Activated naive CD4-positive, alpha-beta T cell treated with anti-CD3 and anti-CD28 coated beads, Interleukin-2, amount 10 ng/mL, durations not matched to agents 7 days and 5 days (primary cell): Measurements from ENCODE around the gene MAP3K1.

Source experiments
- CTCF ChIA-PET: fragments of 350-600 bp; sonication (Branson Sonifier 250); formaldehyde crosslinking; loops from one replicate; lab custom pipeline; 2021; ENCODE audit warnings: antibody characterized with exemption; lab: Charles Lee
- DNase-seq: peaks from one replicate; pipeline ENCODE4 v3.0.0-alpha.2; 2020
- H3K27ac Mint-ChIP-seq: one replicate; pipeline ENCODE4 v1.8.0; 2021; ENCODE audit warnings: mild to moderate bottlenecking, moderate library complexity, mixed read lengths
- H3K27me3 Mint-ChIP-seq: one replicate; pipeline ENCODE4 v1.8.0; 2021; ENCODE audit warnings: mild to moderate bottlenecking, mixed read lengths
- H3K36me3 Mint-ChIP-seq: one replicate; pipeline ENCODE4 v1.8.0; 2021; ENCODE audit warnings: mixed read lengths
- H3K4me1 Mint-ChIP-seq: one replicate; pipeline ENCODE4 v1.8.0; 2021; ENCODE audit warnings: mixed read lengths
- H3K4me3 Mint-ChIP-seq: one replicate; pipeline ENCODE4 v1.8.0; 2021; ENCODE audit warnings: mild to moderate bottlenecking, moderate library complexity, mixed read lengths
- H3K9me3 Mint-ChIP-seq: one replicate; pipeline ENCODE4 v1.8.0; 2021; ENCODE audit warnings: mixed read lengths

Gene MAP3K1

DNA sequence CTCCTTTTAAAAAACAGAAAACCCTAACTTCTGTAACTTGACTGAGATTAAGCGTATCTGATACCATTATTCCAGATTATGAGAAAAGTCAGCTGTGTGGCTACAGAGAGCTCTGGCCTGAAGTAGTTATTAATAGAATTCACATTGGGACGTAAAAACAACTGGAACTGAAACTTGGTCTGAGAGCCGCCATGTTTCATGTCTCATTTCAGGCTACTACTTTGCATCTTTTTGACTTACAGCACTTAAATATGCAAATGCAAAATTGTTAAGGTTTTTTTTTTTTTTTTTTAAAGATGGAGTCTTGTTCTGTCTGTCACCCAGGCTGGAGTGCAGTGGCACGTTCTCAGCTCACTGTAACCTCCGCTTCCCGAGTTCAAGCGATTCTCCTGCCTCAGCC lies 25.2 kb downstream of the MAP3K1 start:
- peaks cover 41% of the 10 kb centered on the region for H3K36me3 Mint-ChIP-seq
- no peaks in the 10 kb centered on the region for H3K9me3 Mint-ChIP-seq
- CTCF ChIA-PET, result interaction anchor here (0.6 to 2.8 kb wide), 3 partner anchors 171 to 570 kb away, joined by 3 to 10 read pairs (median 3); no protein-coding TSS in a partner anchor
- no peak overlapping the region for H3K4me3 Mint-ChIP-seq
- DNase-seq, result no peak
- peaks cover 80% of the 10 kb centered on the region for H3K4me1 Mint-ChIP-seq
- H3K27ac Mint-ChIP-seq, result peak overlapping the region; percentile 55
- no peaks in the 10 kb centered on the region for H3K27me3 Mint-ChIP-seq

DNA sequence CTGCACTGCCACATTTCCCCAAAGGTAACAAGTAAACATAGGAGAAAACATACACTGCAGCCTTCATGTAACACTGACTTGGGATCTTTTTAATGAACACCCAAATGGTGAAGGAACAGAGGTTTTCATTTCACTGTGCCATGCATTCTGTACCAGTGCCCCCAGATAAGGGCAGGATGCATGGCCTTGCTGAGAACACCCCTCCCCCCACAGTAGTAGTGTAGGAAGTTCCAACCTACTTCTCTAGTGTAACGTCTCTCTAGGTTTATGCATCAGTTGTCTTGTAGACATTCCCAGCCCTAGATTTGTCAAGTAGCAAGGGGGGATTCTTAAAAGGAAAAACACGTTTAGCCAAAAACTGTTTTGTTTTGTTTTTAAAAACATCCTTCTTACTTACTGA lies 29.9 kb downstream of the MAP3K1 start:
- Mint-ChIP-seq H3K9me3 (no peaks in the 10 kb centered on the region), H3K27me3 (no peaks in the 10 kb centered on the region), H3K4me1 (peaks cover 80% of the 10 kb centered on the region), H3K27ac (no peak overlapping the region), H3K36me3 (peaks cover 47% of the 10 kb centered on the region), H3K4me3 (no peak overlapping the region)
- CTCF ChIA-PET, result no interaction called here
- no peak for DNase-seq

DNA sequence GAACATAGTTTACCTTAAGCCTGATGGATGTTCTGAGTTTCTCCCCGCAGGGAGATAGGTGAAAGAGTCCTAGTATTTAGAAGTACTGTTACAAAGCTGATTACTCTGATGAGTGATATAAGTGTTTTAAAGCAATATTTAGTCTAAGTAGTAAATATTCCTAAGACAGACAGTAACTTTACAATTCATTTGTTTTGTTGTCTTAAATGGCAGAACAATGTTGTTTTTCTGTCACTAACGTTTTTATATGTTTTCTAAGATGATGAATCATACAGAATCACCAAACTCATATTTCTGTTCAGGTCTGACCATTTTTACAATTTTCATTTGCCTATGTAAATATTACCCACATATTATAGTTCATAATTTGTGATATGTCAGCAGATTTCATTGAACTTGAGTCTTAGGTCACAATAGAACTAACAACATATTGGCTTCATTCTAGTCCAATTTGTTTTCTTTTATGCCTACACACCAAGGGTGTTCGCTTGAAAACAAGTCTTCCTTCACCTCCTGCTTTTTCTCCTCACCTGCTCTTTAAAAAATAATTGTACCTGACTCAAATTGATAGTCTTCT lies 30.6 kb downstream of the MAP3K1 start:
- CTCF ChIA-PET, result no interaction called here
- DNase-seq, result no peak
- H3K27me3 Mint-ChIP-seq, result no peaks in the 10 kb centered on the region
- peak overlapping the region; percentile 42 for H3K27ac Mint-ChIP-seq
- peaks cover 84% of the 10 kb centered on the region for H3K4me1 Mint-ChIP-seq
- no peaks in the 10 kb centered on the region for H3K9me3 Mint-ChIP-seq
- H3K36me3 Mint-ChIP-seq, result peaks cover 45% of the 10 kb centered on the region
- no peak overlapping the region for H3K4me3 Mint-ChIP-seq

DNA sequence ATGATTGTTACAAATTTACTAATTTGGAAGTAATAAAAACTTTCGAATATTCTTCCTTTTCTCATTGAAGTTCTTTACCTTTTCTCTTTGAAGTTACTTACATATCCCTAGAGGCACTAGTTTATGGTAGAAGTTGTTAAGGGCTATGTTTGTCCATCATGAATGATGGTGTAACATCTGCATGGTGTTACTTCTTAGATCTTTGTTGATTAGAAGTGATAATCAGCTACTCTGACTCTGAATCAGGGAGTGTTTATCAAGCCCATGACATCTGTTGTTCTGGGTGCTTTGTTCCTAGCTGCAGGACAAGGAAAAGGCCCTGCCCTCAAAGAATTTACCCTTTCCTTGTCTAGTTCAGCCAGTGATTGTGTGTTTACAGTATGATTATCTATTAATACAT lies 32.9 kb downstream of the MAP3K1 start:
- DNase-seq, result no peak
- peaks cover 87% of the 10 kb centered on the region for H3K4me1 Mint-ChIP-seq
- CTCF ChIA-PET, result interaction anchor here (1.0 kb wide), 1 partner anchor 34 kb away, joined by 3 read pairs; no protein-coding TSS in a partner anchor
- H3K27ac Mint-ChIP-seq, result no peak overlapping the region
- H3K36me3 Mint-ChIP-seq, result peaks cover 45% of the 10 kb centered on the region
- no peak overlapping the region for H3K4me3 Mint-ChIP-seq
- no peaks in the 10 kb centered on the region for H3K9me3 Mint-ChIP-seq
- no peaks in the 10 kb centered on the region for H3K27me3 Mint-ChIP-seq

DNA sequence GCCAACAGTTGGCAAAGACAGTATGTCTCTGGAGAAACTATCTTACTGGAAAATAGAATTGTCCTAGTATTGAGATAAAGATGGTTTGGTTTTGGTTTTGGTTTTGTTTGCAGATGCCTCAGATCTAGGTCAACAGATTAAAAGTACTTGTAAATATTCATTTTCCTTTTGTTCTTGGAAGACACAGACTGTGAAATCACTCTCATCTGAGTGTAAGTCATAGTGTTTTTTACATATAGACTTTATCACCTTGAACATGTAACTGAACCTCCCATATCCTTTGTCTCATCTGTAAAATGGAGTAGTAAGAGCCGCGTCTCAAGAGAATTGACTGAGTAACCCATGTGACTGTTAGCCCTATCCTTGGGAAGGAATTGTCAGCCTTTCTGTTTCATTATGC lies 34.3 kb downstream of the MAP3K1 start:
- CTCF ChIA-PET, result no interaction called here
- Mint-ChIP-seq H3K27ac (peak overlapping the region; percentile 73), H3K9me3 (no peaks in the 10 kb centered on the region), H3K27me3 (no peaks in the 10 kb centered on the region), H3K36me3 (peaks cover 45% of the 10 kb centered on the region), H3K4me3 (peak overlapping the region; percentile 39), H3K4me1 (peaks cover 90% of the 10 kb centered on the region)
- DNase-seq, result no peak

DNA sequence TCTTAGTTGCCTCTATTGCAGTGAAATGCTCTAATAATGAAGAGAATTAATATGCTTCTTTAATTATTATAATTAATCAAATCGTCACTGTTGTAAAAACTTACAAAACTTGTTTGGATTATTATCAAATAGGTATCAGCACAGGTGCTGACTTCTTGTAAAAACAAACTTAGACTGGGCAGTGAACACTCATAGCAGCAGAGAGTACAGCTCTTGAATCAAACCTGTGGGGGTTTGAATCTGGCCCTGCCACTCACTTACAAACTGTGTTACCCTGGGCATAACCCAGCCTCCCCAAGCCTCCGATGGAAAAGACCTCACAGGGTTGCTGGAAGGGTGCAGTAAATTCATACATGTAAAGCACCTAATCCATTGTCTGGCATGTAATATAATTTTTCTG lies 35.1 kb downstream of the MAP3K1 start:
- Mint-ChIP-seq H3K4me1 (peaks cover 90% of the 10 kb centered on the region), H3K4me3 (no peak overlapping the region), H3K9me3 (no peaks in the 10 kb centered on the region), H3K27me3 (no peaks in the 10 kb centered on the region), H3K36me3 (peaks cover 43% of the 10 kb centered on the region), H3K27ac (peak overlapping the region; percentile 73)
- CTCF ChIA-PET, result interaction anchor here (4.8 kb wide), 1 partner anchor 13 kb away, joined by 15 read pairs; no protein-coding TSS in a partner anchor
- no peak for DNase-seq

DNA sequence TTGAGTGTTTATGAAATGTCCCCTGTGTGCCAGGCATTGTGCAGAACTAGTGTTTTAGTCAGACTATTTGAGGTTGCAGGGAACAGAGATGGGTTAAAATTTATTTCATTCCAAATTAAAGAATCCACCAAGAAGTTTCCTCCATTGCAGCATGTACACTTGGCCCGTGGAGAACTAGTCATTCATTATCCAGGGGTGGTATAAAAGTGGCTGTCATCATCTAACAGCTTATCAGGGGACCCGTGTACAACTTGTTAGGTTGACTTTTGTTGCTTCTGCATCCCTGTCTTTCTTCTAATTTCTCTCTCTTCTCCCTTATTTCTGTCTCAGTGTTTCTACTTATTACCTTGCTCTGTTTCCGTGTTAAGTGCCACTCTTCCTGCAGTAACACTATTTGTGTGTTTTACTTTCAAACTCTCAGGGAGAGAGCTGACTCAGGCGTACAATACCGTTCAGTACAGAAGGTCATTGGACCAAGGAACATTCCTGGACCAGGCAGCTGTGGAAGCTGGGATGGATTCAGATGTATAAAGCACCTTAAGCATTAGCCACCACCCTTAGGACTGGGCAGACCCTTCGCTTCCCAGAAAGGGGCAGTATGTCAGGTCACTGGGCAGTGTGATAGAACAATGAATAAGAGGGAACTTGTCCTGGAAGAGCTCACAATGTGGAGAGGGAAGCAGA lies 36.1 kb downstream of the MAP3K1 start:
- peaks cover 86% of the 10 kb centered on the region for H3K4me1 Mint-ChIP-seq
- H3K4me3 Mint-ChIP-seq, result peak overlapping the region; percentile 0
- CTCF ChIA-PET, result interaction anchor here (4.8 kb wide), 1 partner anchor 14 kb away, joined by 15 read pairs; no protein-coding TSS in a partner anchor
- peaks cover 37% of the 10 kb centered on the region for H3K36me3 Mint-ChIP-seq
- peak overlapping the region; percentile 0 for H3K27ac Mint-ChIP-seq
- H3K27me3 Mint-ChIP-seq, result no peaks in the 10 kb centered on the region
- DNase-seq, result no peak
- H3K9me3 Mint-ChIP-seq, result no peaks in the 10 kb centered on the region

DNA sequence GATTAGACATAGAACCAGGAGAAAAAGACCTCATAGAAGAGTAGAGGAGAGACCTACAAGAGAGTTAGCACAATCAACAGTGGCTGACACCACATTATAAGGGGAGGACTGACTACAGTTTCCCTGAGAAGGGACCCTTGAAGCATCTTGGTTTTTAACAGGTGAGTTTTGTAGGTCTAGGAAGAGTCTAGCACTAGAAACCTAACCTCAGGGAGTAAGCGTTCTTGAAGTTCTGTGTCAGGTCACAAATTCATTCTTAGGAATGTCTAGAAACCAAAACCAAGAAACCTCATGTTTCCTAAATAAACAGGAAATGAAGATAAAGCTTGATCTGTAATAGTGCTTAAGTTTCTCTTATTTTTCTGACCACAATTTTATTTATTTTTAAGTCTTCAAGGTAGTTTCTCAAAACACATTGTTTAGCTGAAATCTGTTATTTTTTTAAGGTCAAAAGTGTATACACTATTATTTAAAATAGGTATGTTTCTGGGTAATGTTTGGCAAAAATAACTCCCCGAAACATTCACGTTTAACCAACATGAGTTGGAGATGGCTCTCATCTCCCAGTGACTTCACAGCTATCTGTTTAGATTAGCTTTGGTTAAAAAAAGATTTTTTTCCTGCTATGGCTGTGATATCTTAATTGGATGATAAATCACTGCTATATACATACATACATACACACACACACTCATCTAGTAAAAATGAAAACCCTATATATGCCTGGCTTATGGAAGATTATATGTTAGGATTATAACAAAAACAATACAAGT lies 37.1 kb downstream of the MAP3K1 start:
- CTCF ChIA-PET, result interaction anchor here (0.7 to 4.8 kb wide), 3 partner anchors 15 to 585 kb away, joined by 3 to 15 read pairs (median 5); no protein-coding TSS in a partner anchor
- H3K27ac Mint-ChIP-seq, result peak overlapping the region; percentile 74
- no peaks in the 10 kb centered on the region for H3K27me3 Mint-ChIP-seq
- H3K4me3 Mint-ChIP-seq, result peak overlapping the region; percentile 37
- no peaks in the 10 kb centered on the region for H3K9me3 Mint-ChIP-seq
- H3K4me1 Mint-ChIP-seq, result peaks cover 83% of the 10 kb centered on the region
- no peak for DNase-seq
- H3K36me3 Mint-ChIP-seq, result peaks cover 37% of the 10 kb centered on the region

DNA sequence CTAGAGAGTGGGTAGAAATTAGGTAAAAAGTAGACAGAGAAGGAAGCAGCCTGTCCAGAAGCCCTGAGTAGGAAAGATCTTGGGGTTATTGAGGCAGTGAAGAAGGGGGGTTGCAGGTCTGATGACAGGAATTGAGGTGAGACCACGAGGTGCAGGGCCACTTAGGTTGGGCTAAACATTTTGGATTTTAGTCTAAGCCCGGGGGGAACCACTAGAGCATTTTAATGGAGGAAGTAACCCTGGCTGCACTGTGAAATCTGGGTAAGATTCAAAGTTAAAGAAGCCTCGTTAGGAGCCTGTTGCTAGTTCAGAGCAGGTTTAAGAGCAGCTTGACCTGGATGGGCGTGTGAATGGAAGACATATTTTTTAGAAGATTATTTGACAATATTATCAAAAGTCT lies 38.3 kb downstream of the MAP3K1 start:
- H3K4me3 Mint-ChIP-seq, result no peak overlapping the region
- no peaks in the 10 kb centered on the region for H3K27me3 Mint-ChIP-seq
- H3K27ac Mint-ChIP-seq, result no peak overlapping the region
- no peak for DNase-seq
- no peaks in the 10 kb centered on the region for H3K9me3 Mint-ChIP-seq
- CTCF ChIA-PET, result interaction anchor here (4.8 kb wide), 1 partner anchor 16 kb away, joined by 15 read pairs; no protein-coding TSS in a partner anchor
- peaks cover 46% of the 10 kb centered on the region for H3K36me3 Mint-ChIP-seq
- peaks cover 74% of the 10 kb centered on the region for H3K4me1 Mint-ChIP-seq

DNA sequence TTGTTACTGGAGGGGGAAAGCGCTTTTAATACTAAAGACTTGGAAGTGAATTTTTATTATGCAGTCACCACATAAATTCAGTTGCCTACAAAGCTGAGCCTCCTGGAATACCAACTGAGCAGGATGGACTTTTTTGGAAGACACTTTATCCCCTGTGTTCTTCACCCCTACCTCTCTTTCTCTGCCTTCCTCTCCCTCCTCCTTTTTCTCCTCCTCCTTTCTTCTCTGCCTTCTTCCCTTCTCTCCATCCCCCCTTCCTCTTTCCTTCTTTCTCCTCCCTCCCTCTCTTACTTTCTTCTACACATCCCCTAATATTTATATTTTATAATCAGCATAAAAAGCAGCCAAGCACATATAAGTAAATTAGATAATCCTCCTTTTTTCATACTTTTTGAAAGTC lies 39.6 kb downstream of the MAP3K1 start:
- peaks cover 62% of the 10 kb centered on the region for H3K4me1 Mint-ChIP-seq
- no peak overlapping the region for H3K4me3 Mint-ChIP-seq
- H3K9me3 Mint-ChIP-seq, result no peaks in the 10 kb centered on the region
- no peak for DNase-seq
- peak overlapping the region; percentile 29 for H3K27ac Mint-ChIP-seq
- peaks cover 47% of the 10 kb centered on the region for H3K36me3 Mint-ChIP-seq
- no peaks in the 10 kb centered on the region for H3K27me3 Mint-ChIP-seq
- CTCF ChIA-PET, result interaction anchor here (1.1 to 4.8 kb wide), 2 partner anchors 17 to 586 kb away, joined by 3 to 15 read pairs; no protein-coding TSS in a partner anchor

DNA sequence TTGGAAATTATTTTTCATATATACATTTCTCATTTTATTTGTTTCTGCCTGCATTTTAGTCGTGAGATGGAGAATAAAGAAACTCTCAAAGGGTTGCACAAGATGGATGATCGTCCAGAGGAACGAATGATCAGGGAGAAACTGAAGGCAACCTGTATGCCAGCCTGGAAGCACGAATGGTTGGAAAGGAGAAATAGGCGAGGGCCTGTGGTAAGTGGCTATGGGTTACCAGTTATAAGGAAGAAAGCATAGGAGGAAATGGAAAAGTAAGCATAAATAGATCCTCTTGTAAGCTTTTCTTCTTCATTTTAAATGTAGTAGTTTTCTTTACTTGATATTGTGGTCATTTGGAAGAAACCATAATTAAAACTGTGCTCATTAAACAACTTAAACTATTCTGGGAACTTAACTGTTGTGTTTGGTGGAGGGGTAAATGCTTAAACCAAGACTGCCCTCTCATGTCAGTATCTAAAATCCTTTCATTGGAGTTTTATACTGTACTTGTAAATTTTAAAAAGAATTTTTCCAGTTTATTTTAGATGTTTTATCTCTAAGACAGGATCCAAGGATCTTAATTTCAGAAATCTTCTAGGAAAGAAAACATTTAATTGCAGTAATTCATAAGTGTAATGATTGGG lies 41.3 kb downstream of the MAP3K1 start:
- CTCF ChIA-PET, result interaction anchor here (1.1 kb wide), 1 partner anchor 38 kb away, joined by 4 read pairs; no protein-coding TSS in a partner anchor
- Mint-ChIP-seq H3K4me1 (peaks cover 52% of the 10 kb centered on the region), H3K27ac (no peak overlapping the region)

DNA sequence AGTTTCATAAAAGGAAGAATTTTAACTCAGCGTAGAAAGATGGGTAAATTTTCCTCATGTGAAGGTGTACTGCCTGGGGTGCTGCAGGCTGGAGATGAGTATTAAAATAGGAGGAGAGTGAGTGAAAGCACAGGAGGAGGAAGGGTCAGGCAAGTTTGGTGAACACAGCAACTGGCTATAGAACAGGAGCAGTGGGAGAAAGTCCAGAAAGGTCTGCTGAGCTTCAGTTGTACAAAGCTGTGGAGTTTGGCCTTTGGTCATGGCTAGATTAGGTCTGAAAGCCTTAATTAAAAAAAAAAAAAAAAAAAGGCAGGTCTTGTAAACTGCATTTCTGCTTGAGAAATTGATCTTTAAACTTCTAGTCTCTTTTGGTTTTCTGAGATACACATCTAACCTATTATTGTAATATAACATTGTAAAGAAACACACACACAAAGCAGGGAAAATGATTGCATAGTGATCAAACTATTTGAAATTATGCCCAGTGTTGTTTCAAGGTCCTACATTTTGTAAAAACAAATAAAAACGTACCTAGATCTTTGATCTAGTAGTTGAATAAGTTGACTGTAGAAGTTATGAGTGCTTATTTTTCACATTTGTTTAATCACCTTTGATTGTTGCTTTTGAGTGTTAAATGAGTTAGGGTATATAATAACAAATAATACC lies 43.6 kb downstream of the MAP3K1 start:
- Mint-ChIP-seq H3K27me3 (no peaks in the 10 kb centered on the region), H3K36me3 (peaks cover 53% of the 10 kb centered on the region), H3K4me3 (no peak overlapping the region), H3K4me1 (peaks cover 35% of the 10 kb centered on the region), H3K27ac (no peak overlapping the region), H3K9me3 (no peaks in the 10 kb centered on the region)
- CTCF ChIA-PET, result interaction anchor here (0.6 kb wide), 1 partner anchor 98 kb away, joined by 3 read pairs; no protein-coding TSS in a partner anchor
- no peak for DNase-seq

More for the DNA sequence above, 41.3 kb downstream of the MAP3K1 start:
- DNase-seq, result no peak
- Mint-ChIP-seq H3K36me3 (peaks cover 55% of the 10 kb centered on the region), H3K9me3 (no peaks in the 10 kb centered on the region), H3K27me3 (no peaks in the 10 kb centered on the region), H3K4me3 (no peak overlapping the region)

DNA sequence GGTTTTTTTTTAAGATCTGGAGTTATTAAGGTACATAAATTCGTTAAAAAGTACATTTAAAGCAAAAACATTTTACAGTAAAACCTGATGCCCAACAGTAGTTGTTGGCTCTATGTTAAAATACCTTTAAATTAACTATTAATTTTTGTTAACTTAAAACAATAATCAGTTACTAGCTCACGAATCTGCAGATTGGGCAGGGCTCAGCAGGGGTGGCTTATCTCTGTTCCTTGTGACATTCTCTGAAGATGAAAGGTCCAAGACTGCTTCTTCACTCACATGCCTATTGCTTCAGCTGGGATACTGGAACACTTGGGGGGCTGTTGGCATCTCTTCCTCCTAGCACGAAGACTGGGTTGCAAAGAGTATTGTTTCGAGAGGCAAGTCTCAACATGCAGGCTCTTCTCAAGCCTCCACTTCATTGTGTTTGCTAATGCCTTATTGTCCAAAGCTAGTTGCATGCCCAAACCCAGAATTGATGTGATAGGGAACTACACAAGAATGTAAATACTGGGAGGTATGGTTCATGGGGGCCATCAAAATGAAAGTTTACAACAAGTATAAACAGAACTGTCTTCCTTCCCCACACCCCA lies 46.6 kb downstream of the MAP3K1 start:
- Mint-ChIP-seq H3K36me3 (peaks cover 62% of the 10 kb centered on the region), H3K9me3 (no peaks in the 10 kb centered on the region), H3K27me3 (no peaks in the 10 kb centered on the region), H3K4me3 (no peak overlapping the region), H3K27ac (peak overlapping the region; percentile 42), H3K4me1 (peaks cover 13% of the 10 kb centered on the region)
- DNase-seq, result no peak
- CTCF ChIA-PET, result interaction anchor here (1.4 kb wide), 1 partner anchor 20 kb away, joined by 3 read pairs; no protein-coding TSS in a partner anchor
